GM18505 (cell line): Measurements from ENCODE around the gene ARID1B.

ENCODE experiments used
- ATAC-seq: cut with Tn5 transposase; IDR thresholded peaks from one replicate; pipeline ENCODE4 v1.9.1; 2021; ENCODE audit not compliant: unreplicated experiment
- POLR2A ChIP-seq: IDR thresholded peaks from 4 replicates; pipeline ENCODE4 v1.6.1; 2011; ENCODE audit warnings: borderline replicate concordance; ENCODE audit not compliant: insufficient read depth, insufficient read length; ENCODE audit errors: extremely low read depth

The ARID1B gene

DNA sequence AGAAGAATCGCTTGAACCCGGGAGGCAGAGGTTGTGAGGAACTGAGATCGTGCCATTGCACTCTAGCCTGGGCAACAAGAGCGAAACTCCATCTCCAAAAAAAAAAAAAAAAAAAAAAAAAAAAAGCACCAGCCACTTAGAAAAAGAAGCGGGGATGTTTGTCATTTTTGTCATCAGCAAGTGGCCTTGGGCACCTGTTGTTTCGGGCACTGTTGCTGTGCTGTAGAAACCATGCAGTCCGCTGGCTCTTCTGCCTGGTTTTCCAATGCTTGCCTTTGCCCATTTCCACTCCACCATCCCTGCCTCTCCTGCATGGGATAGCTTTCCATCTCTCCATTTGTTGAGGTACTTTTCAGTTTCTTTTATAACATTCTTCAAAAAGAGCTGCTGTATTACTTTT is 129.3 kb downstream of the ARID1B start:
- TF ChIP-seq POLR2A, result no peak
- no peak for ATAC-seq

- no peak for TF ChIP-seq POLR2A
Observed at GRCh38 chr6:156909212-156910010, 132.2 kb downstream of the ARID1B start.

GRCh38 chr6:156910011-156910334 is 132.8 kb downstream of the ARID1B start:
- ATAC-seq, result no peak
- no peak for TF ChIP-seq POLR2A

More at GRCh38 chr6:156909212-156910010, 132.2 kb downstream of the ARID1B start:
- no peak for ATAC-seq

GRCh38 chr6:156910938-156911337 is 133.8 kb downstream of the ARID1B start:
- ATAC-seq, result no peak
- TF ChIP-seq POLR2A, result no peak

DNA sequence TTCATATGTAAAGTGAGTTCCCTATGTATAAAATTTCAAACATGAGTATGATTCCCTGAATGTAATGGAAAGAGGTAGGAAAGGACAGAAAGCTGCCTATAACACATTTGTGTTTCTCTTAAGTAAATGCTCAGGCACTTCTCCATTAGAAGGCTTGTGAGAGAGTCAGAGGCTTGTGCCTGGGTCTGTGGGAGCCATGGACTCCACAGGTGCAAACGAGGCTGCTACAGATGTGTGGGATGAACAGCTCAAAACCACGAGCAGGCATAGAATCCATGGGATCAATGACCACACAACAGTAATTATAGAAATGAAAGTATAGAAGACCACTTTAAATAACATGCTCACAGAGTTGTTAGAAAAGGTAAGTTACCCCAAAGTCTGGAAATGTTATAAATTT is 134.4 kb downstream of the ARID1B start:
- ATAC-seq, result no peak
- TF ChIP-seq POLR2A, result no peak

- no peak for TF ChIP-seq POLR2A
- ATAC-seq, result no peak
Observed at GRCh38 chr6:156912431-156912830, 135.3 kb downstream of the ARID1B start.

DNA sequence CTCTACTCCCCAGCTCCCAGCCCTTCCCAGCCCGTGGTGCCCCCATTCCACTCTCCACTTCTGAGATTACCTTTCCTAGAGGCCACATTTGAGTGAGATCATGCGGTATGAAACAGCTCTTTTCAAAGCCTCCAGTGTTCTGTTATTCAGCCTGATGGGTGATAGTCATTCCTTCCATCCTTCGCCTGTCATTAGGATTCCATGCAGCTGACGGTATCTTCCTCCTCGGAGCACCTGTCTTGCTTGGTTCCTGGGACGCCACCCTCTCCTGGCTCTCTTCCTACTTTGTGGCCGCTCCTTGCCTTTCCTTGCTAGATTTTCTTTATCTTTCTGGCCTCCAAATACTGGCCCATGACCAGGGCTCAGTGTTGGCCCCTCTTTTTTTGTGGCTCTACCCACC is 137.0 kb downstream of the ARID1B start:
- ATAC-seq, result no peak
- TF ChIP-seq POLR2A, result no peak

- TF ChIP-seq POLR2A, result no peak
- ATAC-seq, result no peak
Observed at GRCh38 chr6:156916130-156916801, 139.1 kb downstream of the ARID1B start.

DNA sequence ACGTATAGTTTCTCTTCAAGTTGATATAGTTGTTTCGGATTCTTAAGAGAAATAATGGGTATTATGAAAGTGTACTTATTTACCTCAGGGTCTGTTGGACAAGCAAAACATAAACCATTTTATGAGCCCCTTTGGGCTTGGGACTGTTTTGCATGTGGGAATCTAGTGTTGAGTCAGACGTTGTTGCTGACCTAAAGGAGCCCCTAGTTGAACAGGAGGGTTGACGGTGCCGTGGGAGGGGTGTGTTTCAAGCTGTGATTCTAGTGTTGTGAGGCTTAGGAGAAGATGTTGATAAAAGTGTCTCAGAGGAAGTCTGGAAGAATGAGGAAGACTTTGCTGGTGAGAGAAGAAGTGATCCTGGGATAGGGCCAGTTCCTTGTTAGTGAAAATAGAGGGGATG is 140.0 kb downstream of the ARID1B start:
- TF ChIP-seq POLR2A, result no peak
- peak; percentile 47 for ATAC-seq

GRCh38 chr6:156918647-156919046 is 141.5 kb downstream of the ARID1B start:
- ATAC-seq, result no peak
- TF ChIP-seq POLR2A, result no peak

- TF ChIP-seq POLR2A, result no peak
- ATAC-seq, result no peak
Observed at GRCh38 chr6:156919370-156919769, 142.2 kb downstream of the ARID1B start.

- no peak for TF ChIP-seq POLR2A
- no peak for ATAC-seq
Observed at GRCh38 chr6:156919814-156920369, 142.7 kb downstream of the ARID1B start.

- no peak for ATAC-seq
- no peak for TF ChIP-seq POLR2A
Observed at GRCh38 chr6:156924246-156924645, 147.1 kb downstream of the ARID1B start.

- no peak for TF ChIP-seq POLR2A
- no peak for ATAC-seq
Observed at GRCh38 chr6:156925026-156925425, 147.8 kb downstream of the ARID1B start.
